ENCODE data around the gene SNAP23. TPM values are rescaled to one million over a fixed set of nuclear protein-coding genes. Genes with fewer than 3 reads are reported as not detected.
A peak's percentile ranks its signal among the peaks of the same experiment; 100 is the strongest.

Gene SNAP23
- total RNA-seq, result 60.2 TPM

DNA sequence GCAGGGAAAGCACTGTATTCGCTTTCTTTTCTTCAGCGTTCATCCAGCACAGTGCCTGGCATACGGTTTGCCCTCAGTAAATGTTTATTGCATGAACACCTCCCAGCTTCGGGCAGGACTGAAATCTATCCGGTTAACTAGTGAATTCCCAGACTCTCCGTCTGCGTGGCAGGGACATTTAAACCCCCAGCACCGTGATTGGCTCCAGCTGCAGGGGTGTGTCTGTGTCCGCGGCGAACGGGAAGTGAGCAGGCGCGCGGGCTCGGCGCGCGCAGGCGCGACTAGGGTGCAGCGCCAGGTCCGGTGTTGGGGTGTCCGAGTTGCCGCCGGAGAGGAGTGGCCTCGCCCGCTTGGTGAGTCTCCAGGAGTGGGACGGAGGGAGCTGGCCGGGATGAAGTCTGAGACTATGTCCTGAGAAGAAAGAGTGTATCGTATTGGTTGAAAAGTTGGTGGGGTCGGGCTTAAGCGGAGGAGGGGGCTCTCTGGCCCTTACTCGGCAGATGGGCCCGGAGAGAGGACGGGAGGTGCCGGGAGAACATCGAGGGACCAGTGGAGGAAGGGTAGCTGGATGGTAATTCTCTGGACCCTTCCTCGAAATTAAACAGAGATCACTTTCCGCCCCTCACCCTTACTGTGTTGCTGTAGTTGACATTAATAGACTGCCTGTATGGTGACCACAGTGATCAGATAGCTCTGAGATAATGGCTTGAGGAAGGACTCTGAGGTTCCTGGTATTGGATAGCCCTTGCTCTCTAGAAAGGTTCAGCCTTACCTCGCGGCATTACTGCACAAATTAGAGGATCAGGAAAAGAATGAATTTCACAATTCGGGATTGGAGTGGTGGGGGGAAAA is at the start of gene SNAP23:
Gene SNAP23, plus strand, starts transcription at position 274 of the 852 bp plus-strand sequence. CDS start 16,213 bp downstream, outside the sequence.
- peak; percentile 95 for DNase-seq (ENCODE audit: low spot score)

- no peak for DNase-seq (ENCODE audit: low spot score)
Measured at GRCh38 chr15:42447599-42447998, 47.8 kb upstream of the SNAP23 start.

GRCh38 chr15:42448281-42448680 is 47.2 kb upstream of the SNAP23 start:
- DNase-seq (ENCODE audit: low spot score), result no peak

DNA sequence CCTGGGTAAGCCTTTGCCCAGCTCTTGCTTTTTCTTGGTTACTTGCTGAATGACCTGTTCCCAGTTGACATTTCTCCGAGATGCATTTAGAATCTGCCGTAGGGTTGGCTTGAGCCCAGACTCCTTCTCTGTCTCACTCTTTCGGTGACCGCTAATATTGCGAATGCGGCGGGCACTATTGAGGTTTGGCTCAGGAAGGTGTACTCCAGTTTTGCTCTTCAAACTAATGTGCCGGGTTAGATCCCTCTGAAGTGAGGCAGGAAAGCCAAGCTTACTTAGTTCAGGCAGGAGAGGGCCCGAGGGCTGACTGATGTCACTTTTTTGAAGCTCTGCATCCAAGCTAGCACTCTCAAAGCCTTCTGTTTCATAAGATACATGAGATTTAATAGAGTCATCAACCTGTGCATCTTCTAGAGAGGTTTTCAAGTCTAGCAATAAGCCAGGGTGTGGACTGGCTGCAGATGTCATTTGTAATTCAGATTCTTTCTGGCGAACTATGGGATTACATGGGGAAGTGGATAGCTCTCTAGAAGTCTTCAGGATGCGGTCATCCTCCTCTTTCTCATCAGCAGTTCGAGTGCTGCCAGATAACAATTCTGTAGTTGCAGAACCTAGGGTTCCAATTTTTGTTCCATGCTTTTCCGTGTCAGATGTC is 45.5 kb upstream of the SNAP23 start:
- no peak for DNase-seq (ENCODE audit: low spot score)

DNA sequence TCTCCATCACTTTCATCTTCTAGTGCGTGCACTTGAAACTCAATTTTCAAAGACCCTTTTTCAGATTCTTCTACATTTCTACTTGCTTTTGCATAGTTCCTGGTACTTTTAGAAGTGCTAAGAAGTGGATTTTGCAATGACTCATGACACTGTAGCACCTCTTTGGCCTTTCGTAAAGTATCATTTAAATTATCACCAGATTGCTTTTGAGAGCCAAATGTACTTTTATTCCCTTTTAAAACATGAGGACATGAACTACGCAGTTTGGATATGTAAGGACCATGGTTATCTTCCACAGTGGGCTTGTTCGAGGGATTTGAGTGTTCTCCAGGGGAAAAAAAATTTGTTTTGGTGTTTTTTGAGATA is 45.0 kb upstream of the SNAP23 start:
- no peak for DNase-seq (ENCODE audit: low spot score)

GRCh38 chr15:42453826-42454225 is 41.6 kb upstream of the SNAP23 start:
- DNase-seq (ENCODE audit: low spot score), result no peak

- no peak for DNase-seq (ENCODE audit: low spot score)
Measured at GRCh38 chr15:42456531-42456930, 38.9 kb upstream of the SNAP23 start.

- DNase-seq (ENCODE audit: low spot score), result no peak
Measured at GRCh38 chr15:42456971-42457370, 38.5 kb upstream of the SNAP23 start.

DNA sequence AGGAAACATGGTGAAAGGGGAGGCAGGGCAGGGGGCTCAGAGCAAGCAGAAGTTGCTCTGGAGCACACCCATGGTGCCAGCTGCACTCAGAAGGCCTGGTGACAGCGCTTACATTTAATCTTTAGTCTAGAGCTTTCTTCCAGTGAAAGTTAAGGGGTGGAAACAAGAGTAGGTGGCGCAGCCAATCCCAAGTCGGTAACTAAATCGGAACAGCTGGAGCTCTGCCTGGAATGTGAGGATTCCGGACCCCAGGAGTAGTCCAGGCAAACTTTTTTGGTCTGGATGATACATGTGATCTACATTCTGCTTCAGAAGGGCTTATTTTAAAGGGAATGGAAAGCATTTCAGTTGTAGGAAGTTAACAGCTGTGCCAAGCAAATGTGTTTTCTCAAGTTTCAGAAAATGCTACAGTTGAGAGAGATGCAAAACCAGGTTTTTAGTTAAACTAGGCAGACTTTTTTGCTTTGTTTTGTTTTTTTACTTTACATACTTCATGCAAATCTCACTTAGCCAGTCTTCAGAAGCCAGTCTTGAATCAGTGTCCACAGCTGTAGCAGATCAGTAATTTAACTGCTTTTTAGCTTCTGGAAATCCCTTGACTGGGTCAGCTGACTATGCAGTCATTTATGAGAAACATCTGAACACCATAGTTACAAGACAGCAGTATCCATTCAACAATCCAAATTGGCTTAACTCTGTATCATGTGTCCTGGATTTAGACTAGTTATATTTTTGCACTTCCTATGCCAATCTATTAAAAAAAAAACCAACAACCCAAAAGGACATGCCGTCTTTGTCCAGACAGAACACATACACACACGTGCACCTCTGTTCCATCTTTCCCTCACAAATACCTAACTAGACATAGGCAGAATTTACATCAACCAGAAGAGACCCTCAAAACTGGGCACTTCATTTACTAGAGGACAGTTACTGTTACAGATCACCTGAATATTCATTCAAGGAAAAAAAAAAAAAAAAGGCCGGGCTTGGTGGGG is 37.7 kb upstream of the SNAP23 start:
- peak; percentile 73 for DNase-seq (ENCODE audit: low spot score)

DNA sequence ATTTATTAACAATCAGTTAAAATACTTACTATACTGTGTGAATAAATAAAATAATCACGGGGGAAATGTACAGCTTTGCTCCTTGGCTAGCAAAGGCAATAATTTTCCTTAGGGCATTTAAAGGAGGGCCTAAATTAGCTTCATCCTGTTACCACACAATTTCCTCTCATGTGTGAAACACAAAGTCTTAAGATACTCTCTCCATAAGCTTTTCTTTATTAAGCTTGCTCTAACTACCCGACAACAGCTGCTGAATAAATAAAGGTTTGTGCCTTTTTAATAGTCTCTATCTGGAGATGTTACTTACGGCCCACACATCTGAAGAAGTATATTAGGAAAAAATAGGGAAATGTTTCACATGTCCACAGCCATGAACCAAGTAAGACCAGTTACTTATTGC is 34.2 kb upstream of the SNAP23 start:
- DNase-seq (ENCODE audit: low spot score), result no peak

DNA sequence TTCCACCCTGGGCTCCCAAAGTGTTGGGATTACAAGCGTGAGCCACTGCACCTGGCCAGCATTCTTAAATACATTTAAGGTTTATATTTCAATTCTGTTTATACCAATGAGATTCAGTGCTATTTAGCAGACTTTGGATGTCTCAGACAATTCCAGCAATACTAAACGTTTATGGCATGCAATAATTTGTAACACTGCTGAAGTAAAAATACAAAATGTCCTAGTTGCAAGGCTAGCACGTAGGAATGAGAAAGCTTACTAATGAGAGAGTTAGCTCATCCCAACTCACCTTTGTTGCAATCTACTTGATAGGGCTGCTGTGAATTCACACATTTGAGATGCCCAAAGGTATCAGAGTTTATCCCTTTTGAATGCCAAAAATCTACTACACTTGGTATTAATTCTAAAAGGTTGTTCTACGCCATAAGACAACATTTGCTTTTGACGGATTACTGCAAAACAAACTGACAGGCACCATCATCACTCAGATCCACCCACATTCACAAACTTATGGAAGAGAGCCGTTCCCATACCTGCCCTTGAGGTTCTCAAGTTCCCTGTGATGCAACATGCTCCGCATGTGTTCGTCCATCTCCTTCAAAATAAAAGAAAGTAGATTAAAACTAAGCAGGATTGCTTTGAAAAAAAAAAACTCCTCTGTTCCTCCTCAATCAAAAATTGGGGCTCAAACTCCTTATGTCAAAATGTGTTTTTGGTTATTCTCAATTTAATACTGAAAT is 29.7 kb upstream of the SNAP23 start:
- DNase-seq (ENCODE audit: low spot score), result no peak

DNA sequence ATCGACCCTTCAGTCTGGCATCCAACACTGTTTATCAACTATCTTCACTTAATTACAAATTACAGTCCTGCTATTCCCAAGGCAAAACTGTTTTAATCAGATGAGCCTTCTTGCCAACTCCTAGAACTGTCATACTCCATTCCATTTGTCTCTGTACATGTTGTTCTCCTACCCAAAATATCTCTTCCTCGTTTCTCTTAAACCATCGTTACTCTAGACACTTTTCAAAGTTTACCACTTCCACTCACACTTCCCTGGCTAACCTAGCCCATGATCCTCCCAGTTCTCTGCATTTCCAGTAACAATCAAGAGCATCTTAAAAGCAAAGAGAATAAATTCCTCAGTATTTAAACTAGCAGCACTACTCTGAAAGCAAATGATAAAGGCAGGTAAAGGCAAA is 24.4 kb upstream of the SNAP23 start:
- DNase-seq (ENCODE audit: low spot score), result no peak

DNA sequence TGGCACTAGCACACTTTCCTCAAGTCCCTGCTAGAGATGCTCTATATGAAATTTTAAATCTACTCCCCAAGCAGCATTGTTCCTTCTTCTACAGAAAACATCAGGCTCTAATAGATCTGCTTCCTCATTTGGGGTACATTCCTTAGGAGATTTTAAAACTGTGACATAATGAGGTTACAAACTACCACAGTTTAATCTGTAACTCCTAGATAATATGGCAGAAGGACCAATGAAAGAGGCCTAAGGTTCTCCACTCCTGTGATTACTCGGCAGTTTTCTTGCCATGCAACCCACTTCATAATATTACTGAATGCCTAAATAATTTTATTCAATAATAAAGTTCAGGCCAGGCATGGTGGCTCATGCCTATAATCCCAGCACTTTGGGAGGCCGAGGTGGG is 20.6 kb upstream of the SNAP23 start:
- no peak for DNase-seq (ENCODE audit: low spot score)

DNA sequence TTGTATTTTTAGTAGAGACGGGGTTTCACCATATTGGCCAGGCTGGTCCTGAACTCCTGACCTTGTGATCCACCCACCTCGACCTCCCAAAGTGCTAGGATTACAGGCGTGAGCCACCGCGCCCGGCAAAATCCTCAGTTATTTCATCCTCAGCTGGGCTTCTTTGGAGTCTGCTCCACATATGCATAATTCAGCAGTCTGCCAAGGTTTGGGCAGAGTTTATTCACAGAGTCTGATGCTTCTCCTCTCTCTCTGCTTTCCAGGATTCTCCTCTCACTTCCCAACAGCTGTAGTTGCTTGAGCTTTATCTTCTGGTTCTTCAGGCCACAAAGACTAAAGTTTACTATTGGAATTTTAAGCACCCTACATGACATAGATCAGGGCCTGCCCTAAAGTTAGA is 12.7 kb upstream of the SNAP23 start:
- DNase-seq (ENCODE audit: low spot score), result no peak

DNA sequence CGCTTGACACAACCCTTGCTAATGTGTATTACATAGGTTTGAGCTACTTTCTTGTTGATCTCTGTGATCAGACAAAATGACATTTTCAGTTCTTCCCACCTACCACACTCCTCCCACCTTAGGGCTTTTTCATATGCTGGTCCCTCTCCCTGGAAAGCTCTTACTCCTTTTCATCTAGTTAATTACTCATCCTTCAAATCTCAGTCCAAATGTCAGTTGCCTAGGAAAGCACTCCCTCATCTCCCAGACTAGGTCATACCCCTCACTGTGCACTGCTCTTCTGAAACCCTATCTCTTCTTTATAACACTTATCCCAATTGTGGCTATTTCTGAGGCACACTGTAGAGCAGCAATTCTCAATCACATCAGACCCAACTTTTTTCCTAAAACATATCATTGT is 11.8 kb upstream of the SNAP23 start:
- DNase-seq (ENCODE audit: low spot score), result no peak

GRCh38 chr15:42490291-42490670 is 5.2 kb upstream of the SNAP23 start:
- DNase-seq (ENCODE audit: low spot score), result no peak

DNA sequence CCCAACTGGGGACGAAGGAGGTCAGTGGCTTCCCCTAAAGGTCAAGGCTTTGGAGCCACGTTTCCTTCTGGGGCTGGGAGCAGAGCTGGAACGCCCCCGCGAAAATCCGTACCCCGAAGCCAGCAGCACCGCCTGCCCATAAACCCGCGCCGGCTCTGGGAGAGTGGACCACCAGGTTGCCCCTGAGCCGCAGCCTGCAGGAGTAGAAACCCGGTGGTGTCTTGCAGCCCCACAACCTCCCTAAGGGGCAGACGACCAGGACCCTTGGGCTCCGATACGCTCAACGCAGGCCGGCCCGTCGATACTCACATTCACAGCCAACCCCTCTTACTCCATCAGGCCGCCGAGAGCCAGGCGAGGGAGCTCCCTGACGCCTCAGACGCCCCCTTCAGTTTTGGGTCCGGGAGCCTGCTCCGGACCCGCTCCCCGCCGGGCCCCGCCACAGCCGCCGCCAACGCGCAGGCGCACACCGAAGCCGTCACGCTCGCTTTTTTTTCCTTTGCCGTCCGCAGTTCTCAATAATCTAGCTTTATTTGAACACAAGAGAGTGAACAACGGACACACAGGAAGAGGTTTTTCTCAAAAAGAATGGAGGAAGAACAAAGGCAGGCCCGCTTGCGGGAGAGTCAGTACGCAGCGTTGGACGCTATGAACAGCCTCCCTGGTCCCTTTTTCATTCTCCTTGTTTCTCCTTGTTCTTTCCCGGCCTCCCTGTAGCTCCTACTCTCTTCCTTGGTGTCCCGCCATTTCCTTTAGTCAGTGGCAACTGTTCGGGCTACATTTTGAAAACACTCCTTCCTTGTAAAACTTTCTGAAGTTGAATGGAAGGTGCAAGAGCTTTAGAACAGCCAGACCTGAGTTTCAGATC is 4.5 kb upstream of the SNAP23 start, which contains the start of gene ZNF106:
Gene ZNF106, minus strand, starts transcription at position 471 of the 868 bp plus-strand sequence. CDS start 18,852 bp downstream, outside the sequence.
- DNase-seq (ENCODE audit: low spot score), result peak; percentile 88

GRCh38 chr15:42491539-42492225 is 3.8 kb upstream of the SNAP23 start:
- DNase-seq (ENCODE audit: low spot score), result no peak

DNA sequence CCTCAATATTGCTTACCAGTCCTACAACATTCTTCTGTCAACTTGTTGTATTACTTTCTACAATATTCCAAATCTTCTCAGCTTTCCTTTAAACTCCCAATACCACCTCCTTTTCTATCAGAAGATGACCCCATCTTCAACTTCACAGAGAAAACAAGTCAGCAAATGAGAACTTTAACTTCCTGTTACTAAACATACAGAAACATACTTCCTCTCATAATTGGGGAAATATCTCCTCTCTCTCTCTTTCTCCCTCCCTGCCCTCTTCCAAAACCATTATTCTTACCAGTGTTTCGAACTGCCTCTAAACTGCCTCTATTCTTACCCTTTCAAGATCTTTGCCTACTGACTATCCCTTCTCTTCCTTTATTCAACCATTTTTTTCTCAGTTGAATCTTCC is 1.8 kb upstream of the SNAP23 start:
- no peak for DNase-seq (ENCODE audit: low spot score)

DNA sequence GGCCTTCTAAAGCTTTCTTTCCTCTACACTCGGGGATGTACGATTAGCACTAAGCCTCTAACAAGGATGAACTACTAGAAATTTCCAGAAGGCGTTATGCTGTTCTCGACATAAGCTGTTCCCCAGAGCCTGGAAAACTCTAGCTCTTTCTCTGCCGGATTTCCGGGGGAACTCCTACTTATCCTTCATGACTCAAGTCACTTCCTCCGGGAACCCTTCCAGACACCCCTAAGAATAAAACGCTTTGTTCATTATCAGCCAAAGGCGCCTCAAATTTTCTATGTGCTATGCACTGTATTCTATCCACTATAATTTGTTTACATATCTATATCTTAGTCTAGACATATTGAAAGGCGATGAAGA is 455 bp upstream of the SNAP23 start:
- DNase-seq (ENCODE audit: low spot score), result peak; percentile 69
